Measurements from ENCODE around the gene PSD4.

The PSD4 gene

DNA sequence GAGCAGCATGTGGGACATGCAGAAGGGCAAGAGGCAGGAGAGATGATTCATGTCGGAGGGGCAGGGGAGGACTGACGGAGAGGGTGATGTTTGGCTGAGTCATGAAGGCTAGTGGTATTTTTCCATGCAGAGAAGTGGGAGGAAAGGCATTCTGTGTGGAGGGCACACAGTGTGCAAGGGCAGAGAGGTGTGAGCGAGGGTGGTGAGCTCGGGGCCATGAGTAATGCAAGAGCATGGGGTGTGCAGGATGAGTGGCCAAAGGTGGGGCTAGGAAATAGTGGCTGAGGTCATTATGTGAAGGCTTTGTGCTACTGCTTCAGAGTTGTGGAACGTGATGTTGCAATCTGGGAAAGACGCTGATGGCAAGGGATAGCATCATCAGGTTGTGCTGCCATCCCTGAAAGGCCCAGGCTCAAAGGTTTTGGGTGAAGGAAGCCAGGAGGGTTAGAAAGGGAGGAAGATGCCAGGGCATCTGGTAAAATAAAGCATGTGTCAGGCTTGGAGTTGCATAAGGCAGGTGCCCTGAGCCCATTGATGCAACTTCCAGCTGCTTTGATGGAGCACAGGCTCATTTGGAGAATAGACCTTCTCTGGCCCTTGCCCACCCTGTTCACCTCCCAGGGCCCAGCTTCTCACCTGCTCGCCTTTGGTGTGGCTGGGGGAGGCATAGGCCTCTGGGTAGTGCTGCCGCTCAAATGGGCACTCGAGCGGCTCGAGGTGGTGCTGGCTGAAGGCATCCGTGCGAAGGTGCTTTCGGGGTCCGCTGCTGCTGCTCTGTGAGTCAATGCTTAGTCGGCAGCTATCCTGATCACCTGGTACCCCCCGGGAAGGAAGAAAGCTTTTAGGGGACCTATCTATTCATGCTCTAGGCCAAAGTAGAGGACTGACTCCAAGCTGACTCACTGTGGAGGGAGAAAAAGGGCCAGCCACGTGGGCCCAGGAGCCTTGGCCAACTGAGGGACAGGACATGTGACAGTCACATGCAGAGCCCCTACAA, 67.4 kb downstream of the PSD4 start:
- DNase-seq: peak; percentile 78

DNA sequence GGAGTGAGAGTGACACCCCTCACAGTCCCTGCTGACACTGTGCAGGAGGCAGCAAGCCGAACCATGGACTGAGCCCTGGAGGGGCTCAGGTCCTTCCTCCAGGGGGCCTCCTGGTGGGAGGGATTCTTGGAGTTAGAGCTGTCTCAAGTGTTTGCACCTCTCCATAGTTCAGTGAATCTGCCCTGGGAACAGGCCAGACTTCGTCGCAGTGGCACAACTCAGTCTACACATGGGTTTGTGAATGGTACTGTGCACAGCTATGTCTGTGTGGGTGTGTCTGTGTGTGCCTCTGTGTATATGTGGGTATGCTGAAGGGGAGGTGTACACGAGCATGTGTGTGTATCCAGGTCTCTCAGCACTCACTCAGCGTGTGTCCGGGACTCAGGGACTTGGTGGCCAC, 68.6 kb downstream of the PSD4 start:
- no peak for DNase-seq

DNA sequence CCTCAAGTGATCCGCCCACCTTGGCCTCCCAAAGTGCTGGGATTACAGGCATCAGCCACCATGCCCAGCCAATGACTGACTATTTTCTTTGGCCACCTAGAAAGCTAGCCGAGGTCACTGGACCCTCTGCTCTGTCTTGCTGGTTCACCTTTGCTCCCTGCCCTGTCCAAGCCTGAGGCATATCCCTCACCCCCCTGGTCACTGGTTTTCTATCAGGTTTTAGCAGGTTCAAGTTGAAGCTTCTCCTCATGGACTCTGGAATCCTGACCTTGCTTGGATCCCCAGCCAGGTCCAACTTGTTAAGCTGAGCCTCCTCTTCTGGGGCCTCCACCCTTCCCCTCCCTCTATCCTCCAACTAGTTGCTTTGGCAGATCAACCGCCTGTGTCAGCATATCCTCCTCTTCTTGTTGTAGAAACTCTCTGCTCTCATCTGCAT, 71.5 kb downstream of the PSD4 start:
- no peak for DNase-seq

DNA sequence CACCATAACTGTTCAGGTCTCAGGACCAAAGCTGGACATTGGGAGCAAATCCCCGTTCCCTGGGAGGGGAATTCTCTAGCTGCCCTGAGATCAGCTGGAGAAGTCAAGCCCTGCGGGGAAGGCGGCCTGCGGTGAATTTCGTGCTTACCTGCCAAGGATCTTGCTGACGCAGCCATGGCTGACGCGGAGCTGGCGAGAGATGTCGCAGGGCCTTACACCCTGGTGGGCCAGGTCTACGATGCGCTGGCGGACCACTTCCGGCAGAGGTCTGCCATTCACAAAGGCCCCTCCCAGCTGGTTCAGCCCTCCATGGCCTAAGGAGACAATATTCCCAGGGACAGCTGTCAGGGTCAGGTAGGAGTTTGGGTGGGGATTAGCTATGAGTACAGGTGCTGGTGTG, 72.8 kb downstream of the PSD4 start:
- no peak for DNase-seq

DNA sequence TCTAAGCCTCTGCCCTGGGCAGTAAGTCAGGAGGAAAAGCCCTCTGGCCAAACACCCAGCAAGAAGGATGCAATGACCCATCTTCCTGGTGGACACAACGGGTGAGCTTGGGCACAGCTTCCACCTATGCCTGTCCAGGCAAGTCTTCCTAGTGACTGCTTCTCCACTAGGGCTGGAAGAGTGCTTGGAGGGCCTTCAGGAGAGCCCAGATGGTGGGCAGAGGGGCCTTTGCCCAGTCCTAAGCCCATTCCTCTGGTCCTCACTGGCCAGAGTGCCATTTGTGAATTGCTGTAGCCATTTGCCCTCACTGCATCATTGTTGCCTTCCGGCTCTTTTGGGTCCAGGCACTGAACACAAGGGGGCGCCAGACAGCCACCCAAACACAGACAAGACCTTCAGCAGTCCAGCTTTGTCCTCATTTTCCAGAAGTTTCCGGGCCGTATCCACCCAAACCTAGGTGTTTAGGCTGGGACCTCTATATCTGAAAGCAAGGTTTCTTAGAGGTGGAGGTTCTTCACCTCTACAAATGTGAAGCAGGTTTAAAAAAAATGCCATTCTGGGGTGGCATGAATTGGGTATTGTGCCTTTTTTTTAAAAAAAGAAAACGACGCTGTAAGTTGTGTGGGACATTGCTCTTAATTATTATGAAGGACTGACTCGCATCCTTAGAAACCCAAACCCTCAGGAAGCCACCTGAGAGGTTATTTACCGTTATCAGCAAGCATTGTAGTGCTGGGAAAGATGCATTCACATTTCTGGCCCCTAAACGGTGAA, 75.4 kb downstream of the PSD4 start:
- DNase-seq: peak; percentile 84

DNA sequence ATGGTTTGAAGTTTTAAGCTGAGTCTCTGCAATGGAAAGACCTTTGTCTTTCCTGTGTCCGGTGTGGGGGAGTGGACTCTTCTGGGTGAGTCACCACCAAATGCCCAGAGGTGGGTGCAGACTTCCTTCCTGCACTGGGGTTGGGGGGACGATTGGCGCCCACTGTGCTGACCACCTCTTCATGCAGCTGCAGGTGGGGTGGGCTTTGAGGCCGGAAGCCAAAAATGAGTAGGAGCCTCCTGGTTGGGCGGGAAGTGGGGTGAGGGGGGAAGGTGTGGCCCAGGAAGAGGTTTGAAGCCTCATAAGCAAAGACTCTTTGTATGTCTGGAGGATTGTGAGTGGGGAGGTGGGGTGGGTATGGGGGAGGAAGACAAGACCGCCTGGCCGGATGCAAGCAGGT, 77.3 kb downstream of the PSD4 start:
- DNase-seq: peak; percentile 48

DNA sequence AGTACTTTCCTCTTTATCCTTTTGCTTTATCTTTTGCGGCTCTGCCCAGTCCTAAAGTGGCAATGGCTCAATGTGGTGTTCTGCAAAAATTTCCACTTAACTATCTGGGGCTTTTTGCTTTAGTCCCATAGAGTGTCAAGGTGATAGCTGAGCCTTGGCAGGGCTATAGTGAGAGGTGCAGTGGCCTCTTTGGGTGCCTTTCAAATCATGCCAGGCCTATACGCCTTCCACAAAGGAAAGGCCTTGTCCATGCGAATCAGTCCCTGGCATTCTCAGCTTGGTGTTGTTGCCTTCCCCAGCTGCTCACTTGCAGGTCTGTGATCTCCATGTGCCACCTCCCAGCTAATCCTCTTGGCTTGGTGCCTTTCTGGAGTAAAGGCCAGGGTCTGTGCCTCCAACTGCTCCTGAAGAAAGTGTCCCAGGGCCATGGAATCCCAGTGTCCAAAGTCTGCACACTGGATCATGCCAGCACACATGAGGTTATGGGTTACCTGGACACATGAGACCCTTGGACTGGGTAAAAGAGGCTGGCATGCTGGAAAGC, 78.3 kb downstream of the PSD4 start:
- DNase-seq: no peak

DNA sequence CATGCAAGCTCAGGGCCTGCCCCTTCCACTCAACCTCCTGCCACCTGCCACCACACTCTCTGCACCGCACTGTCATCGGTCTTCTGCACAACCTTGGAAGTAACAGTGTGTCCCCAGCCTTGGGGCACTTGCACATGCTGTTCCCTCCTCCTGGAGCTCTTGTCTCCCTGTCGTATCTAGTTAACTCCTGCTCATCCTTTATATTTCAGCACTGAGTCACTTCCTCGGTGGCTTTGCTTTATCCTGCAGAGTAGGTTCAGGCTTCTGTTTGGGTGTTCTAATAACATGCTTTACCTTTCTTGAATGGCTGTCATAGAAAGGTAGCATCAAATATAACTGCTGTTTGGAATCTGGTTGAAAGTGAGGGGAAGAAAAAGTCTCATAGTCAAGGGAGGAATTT, 79.7 kb downstream of the PSD4 start:
- DNase-seq: no peak

DNA sequence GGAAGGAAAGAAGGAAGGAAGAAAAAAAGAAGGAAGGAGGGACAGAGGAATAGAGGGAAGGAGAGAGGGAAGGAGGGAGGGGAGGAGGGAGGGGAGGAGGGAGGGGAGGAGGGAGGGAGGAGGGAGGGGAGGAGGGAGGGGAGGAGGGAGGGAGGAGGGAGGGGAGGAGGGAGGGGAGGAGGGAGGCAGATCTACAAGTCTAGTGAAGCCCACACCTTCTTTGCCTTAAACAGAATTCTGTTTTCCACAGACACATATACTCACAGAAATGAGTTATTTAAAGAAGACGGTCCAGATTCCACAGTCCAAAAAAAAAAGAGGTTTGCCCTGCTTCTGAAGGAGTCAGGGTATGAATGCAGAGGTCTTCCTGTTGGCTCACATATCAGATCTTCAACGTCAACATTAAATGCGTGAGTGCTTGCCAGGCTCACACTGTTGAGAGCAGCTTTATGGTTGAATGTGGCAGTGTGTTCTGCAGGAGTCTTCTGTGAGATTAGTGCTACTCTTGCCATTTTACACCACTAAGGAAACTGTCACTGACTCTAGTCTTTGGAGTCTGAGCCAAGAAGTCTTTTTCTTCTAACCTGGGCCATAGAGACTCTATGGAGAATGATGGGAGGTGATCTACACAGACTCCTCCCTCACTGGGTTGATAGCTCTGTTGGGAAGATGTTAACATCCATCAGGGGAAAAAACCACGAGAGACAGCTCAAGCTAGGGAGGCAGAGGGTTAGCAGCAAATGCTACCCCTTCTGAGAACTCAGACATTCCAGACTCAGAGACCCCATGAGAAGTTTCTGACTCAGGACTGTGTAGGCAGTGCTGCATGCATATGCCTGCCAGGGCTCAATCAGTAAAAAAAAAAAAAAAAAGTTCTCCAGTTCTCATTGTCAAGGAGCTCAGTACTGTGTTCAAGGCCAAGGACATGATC, 81.6 kb downstream of the PSD4 start:
- DNase-seq: no peak

DNA sequence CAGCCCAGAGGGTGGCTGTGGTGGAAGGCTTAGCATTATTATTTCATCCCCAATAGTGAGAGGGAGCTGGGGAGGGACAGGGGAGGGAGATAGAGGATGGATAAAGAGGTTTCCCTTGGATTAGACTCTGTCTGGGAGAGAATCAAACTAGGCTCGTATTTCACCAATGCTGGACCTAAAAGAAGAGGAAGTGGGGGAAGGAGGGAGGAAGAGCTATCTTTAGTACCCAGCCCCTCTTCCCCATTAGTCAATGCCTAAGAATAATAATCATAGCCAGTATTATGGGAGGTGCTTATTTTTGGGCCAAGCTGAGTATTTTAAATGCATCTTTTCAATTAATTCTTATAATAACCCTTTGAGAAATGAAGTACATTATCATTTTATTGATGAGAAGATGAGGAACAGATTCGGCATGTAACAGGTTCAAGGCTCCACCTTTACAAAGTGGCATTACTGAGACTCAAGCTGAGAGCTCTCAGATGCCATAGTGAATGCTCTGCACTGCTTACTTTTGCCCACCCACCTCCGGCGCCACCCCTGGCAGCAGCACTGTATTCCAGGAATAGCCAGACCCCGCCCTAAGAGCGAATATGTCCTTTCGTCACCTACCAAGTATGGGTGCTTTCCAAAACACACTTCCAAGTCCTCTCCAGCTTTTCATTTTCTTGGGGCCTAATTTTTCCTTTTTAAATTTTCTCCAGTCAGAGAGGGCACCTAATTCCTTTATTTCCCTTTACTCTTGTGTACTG, 83.9 kb downstream of the PSD4 start:
- DNase-seq: no peak

DNA sequence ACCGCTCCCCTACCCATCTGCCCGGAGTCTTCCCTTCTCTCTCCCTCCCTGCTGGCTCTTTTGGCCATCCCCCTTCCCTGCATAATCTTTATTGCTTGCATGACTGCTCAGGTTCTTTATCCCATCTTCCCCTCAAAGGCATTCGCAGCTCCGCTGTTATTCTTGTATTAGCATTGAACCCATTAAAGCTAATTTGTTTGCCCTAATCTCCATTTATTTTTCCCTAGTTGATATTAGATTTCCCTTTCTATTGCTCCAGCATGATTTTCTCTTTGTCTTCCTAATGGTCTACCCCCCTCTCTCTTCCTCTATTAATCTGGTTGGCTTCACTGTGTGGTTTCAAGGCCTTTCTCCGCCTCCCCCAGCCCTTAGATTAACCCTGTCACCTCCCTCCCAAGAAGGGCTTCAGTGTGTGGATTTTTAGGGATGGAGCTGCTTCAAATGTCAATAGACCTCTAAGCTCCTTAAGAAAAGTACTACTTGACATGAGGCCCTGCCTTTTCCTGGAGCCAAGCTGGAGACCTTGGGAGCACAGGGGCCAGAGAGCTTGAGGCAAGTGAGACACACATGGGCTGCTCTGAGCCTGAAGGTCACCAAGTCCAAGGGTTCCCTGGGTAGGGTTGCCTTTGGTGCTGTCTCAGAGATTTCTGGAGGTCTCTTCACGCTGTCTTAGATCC, 84.8 kb downstream of the PSD4 start:
- DNase-seq: no peak
